ENCODE data around the gene LCN1.

LCN1 gene

GRCh38 chr9:135519179-135519971, 1.9 kb upstream of the LCN1 start:
- Histone ChIP-seq H3K36me3 (ENCODE audit: insufficient read depth, low read length) (no peaks in the 10 kb centered on the region), H3K4me3 (ENCODE audit: low read depth, low read length) (no peak overlapping the region), H3K4me1 (ENCODE audit: control insufficient read depth, insufficient read depth, low read length, unreplicated experiment) (no peaks in the 10 kb centered on the region), H3K27ac (ENCODE audit: low read depth, low read length) (no peak overlapping the region), H3K27me3 (ENCODE audit: insufficient read depth, low read length) (peaks cover 13% of the 10 kb centered on the region; the same call in 1 of the 2 replicates), H3K79me2 (ENCODE audit: control insufficient read depth, insufficient read depth, low read length, unreplicated experiment) (no peaks in the 10 kb centered on the region), H2AFZ (ENCODE audit: low read length, unreplicated experiment) (no peak overlapping the region)

- Histone ChIP-seq H3K27me3 (ENCODE audit: insufficient read depth, low read length) (peaks cover 13% of the 10 kb centered on the region; the same call in 1 of the 2 replicates), H3K36me3 (ENCODE audit: insufficient read depth, low read length) (no peaks in the 10 kb centered on the region), H3K27ac (ENCODE audit: low read depth, low read length) (no peak overlapping the region), H3K4me3 (ENCODE audit: low read depth, low read length) (no peak overlapping the region), H2AFZ (ENCODE audit: low read length, unreplicated experiment) (no peak overlapping the region), H3K4me1 (ENCODE audit: control insufficient read depth, insufficient read depth, low read length, unreplicated experiment) (no peaks in the 10 kb centered on the region), H3K79me2 (ENCODE audit: control insufficient read depth, insufficient read depth, low read length, unreplicated experiment) (no peaks in the 10 kb centered on the region)
Observed at GRCh38 chr9:135521608-135522095, 412 bp downstream of the LCN1 start.

- H3K4me1 ChIP-seq (ENCODE audit: control insufficient read depth, insufficient read depth, low read length, unreplicated experiment): no peaks in the 10 kb centered on the region
- no peak overlapping the region for H3K4me3 ChIP-seq (ENCODE audit: low read depth, low read length)
- H3K27ac ChIP-seq (ENCODE audit: low read depth, low read length): no peak overlapping the region
- H3K36me3 ChIP-seq (ENCODE audit: insufficient read depth, low read length): no peaks in the 10 kb centered on the region
- H3K79me2 ChIP-seq (ENCODE audit: control insufficient read depth, insufficient read depth, low read length, unreplicated experiment): no peaks in the 10 kb centered on the region
- H3K27me3 ChIP-seq (ENCODE audit: insufficient read depth, low read length): peaks cover 11% of the 10 kb centered on the region; the same call in 1 of the 2 replicates
- no peak overlapping the region for H2AFZ ChIP-seq (ENCODE audit: low read length, unreplicated experiment)
Observed at GRCh38 chr9:135522137-135522877, 1.1 kb downstream of the LCN1 start.

- Histone ChIP-seq H3K27me3 (ENCODE audit: insufficient read depth, low read length) (peaks cover 6% of the 10 kb centered on the region; the same call in 1 of the 2 replicates), H3K4me3 (ENCODE audit: low read depth, low read length) (no peak overlapping the region), H2AFZ (ENCODE audit: low read length, unreplicated experiment) (no peak overlapping the region), H3K27ac (ENCODE audit: low read depth, low read length) (no peak overlapping the region), H3K36me3 (ENCODE audit: insufficient read depth, low read length) (no peaks in the 10 kb centered on the region), H3K79me2 (ENCODE audit: control insufficient read depth, insufficient read depth, low read length, unreplicated experiment) (no peaks in the 10 kb centered on the region), H3K4me1 (ENCODE audit: control insufficient read depth, insufficient read depth, low read length, unreplicated experiment) (no peaks in the 10 kb centered on the region)
Observed at GRCh38 chr9:135522931-135523330, 1.7 kb downstream of the LCN1 start.

- Histone ChIP-seq H3K27ac (ENCODE audit: low read depth, low read length) (no peak overlapping the region), H3K4me1 (ENCODE audit: control insufficient read depth, insufficient read depth, low read length, unreplicated experiment) (no peaks in the 10 kb centered on the region), H3K27me3 (ENCODE audit: insufficient read depth, low read length) (peaks cover 6% of the 10 kb centered on the region; the same call in 1 of the 2 replicates), H3K36me3 (ENCODE audit: insufficient read depth, low read length) (no peaks in the 10 kb centered on the region), H2AFZ (ENCODE audit: low read length, unreplicated experiment) (no peak overlapping the region), H3K4me3 (ENCODE audit: low read depth, low read length) (no peak overlapping the region), H3K79me2 (ENCODE audit: control insufficient read depth, insufficient read depth, low read length, unreplicated experiment) (no peaks in the 10 kb centered on the region)
Observed at GRCh38 chr9:135523521-135524129, 2.4 kb downstream of the LCN1 start.

GRCh38 chr9:135524130-135524861, 3.1 kb downstream of the LCN1 start:
- Histone ChIP-seq H3K4me1 (ENCODE audit: control insufficient read depth, insufficient read depth, low read length, unreplicated experiment) (no peaks in the 10 kb centered on the region), H3K4me3 (ENCODE audit: low read depth, low read length) (no peak overlapping the region), H3K79me2 (ENCODE audit: control insufficient read depth, insufficient read depth, low read length, unreplicated experiment) (no peaks in the 10 kb centered on the region), H3K27ac (ENCODE audit: low read depth, low read length) (no peak overlapping the region), H3K36me3 (ENCODE audit: insufficient read depth, low read length) (no peaks in the 10 kb centered on the region), H2AFZ (ENCODE audit: low read length, unreplicated experiment) (no peak overlapping the region), H3K27me3 (ENCODE audit: insufficient read depth, low read length) (peaks cover 6% of the 10 kb centered on the region)

- no peaks in the 10 kb centered on the region for H3K79me2 ChIP-seq (ENCODE audit: control insufficient read depth, insufficient read depth, low read length, unreplicated experiment)
- H3K4me3 ChIP-seq (ENCODE audit: low read depth, low read length): no peak overlapping the region
- no peaks in the 10 kb centered on the region for H3K4me1 ChIP-seq (ENCODE audit: control insufficient read depth, insufficient read depth, low read length, unreplicated experiment)
- H3K36me3 ChIP-seq (ENCODE audit: insufficient read depth, low read length): no peaks in the 10 kb centered on the region
- peaks cover 9% of the 10 kb centered on the region for H3K27me3 ChIP-seq (ENCODE audit: insufficient read depth, low read length)
- no peak overlapping the region for H3K27ac ChIP-seq (ENCODE audit: low read depth, low read length)
- no peak overlapping the region for H2AFZ ChIP-seq (ENCODE audit: low read length, unreplicated experiment)
Observed at GRCh38 chr9:135525241-135526088, 4.2 kb downstream of the LCN1 start.

GRCh38 chr9:135526089-135526729, 5.0 kb downstream of the LCN1 start:
- Histone ChIP-seq H2AFZ (ENCODE audit: low read length, unreplicated experiment) (no peak overlapping the region), H3K4me1 (ENCODE audit: control insufficient read depth, insufficient read depth, low read length, unreplicated experiment) (no peaks in the 10 kb centered on the region), H3K27me3 (ENCODE audit: insufficient read depth, low read length) (peaks cover 17% of the 10 kb centered on the region), H3K4me3 (ENCODE audit: low read depth, low read length) (no peak overlapping the region), H3K36me3 (ENCODE audit: insufficient read depth, low read length) (no peaks in the 10 kb centered on the region), H3K27ac (ENCODE audit: low read depth, low read length) (no peak overlapping the region), H3K79me2 (ENCODE audit: control insufficient read depth, insufficient read depth, low read length, unreplicated experiment) (no peaks in the 10 kb centered on the region)

- no peak overlapping the region for H2AFZ ChIP-seq (ENCODE audit: low read length, unreplicated experiment)
- peaks cover 18% of the 10 kb centered on the region for H3K27me3 ChIP-seq (ENCODE audit: insufficient read depth, low read length)
- no peaks in the 10 kb centered on the region for H3K36me3 ChIP-seq (ENCODE audit: insufficient read depth, low read length)
- no peak overlapping the region for H3K27ac ChIP-seq (ENCODE audit: low read depth, low read length)
- no peaks in the 10 kb centered on the region for H3K79me2 ChIP-seq (ENCODE audit: control insufficient read depth, insufficient read depth, low read length, unreplicated experiment)
- H3K4me3 ChIP-seq (ENCODE audit: low read depth, low read length): no peak overlapping the region
- no peaks in the 10 kb centered on the region for H3K4me1 ChIP-seq (ENCODE audit: control insufficient read depth, insufficient read depth, low read length, unreplicated experiment)
Observed at GRCh38 chr9:135526730-135527571, 5.7 kb downstream of the LCN1 start.
